Stimulated activated CD8-positive, alpha-beta memory T cell treated with anti-CD3 and anti-CD28 coated beads, Interleukin-7, amount 100 ng/mL, for 48 hours (primary cell): ENCODE measurements around the gene MRTFB.

Source experiments
- DNase-seq, 2 donors: peaks; one replicate each; pipeline ENCODE4 v3.0.0-alpha.2; 2020; ENCODE audit warnings: low read depth in 1 of 2; ENCODE audit errors: extremely low read depth in 1 of 2

MRTFB gene

DNA sequence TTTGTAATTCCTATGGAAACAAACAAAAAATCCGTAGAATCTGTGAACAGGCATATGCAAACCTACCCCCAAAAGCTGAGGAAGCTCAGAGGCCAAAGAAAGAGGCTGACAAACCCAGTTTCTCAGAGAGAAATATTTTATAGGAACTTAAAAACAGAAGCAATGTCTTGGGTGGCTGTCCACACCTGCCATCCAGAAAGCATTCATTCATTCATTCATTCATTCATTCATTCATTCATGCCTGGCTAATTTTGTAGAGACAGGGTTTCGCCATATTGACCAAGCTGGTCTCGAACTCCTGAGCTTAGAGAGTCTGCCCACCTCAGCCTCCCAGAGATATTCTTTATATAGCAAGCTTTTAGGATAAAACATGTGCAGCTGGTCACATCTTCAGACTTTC is 154.3 kb downstream of the MRTFB start:
- DNase-seq = no peak

DNA sequence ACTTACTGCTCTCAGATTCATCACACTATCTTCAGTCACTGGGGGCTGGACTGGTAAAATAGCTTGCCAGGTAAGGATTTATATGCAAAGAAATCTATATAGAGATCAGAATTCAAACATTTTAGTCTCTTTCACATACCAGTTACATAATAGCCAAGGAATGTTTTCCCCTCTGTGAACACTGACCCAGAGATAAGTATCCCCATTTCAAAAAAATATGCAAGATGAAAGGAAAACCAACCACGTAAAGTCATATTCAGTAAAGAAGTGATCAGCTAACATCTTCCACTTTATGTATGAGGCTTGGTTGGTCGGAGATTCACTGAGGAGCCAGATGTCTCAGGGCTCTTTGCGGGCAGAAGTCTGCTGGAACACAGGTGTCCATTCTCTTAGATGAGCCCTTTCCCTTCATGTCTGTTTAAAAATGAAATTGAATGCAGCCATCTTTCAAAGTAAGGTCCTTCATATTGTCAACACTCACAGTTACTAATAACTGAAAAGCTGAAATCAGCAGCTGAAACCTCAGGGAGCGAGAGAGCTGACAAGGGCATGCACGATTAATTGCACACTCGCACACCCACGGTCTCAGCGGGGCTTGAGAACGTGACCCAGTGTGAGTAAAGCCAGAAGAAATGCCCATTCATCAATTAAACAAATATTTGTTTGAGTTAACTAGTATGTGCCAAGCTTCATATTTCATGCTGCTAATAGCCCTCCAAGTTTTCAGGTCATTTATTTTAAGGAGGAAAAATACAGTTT is 161.2 kb downstream of the MRTFB start:
- DNase-seq = no peak

DNA sequence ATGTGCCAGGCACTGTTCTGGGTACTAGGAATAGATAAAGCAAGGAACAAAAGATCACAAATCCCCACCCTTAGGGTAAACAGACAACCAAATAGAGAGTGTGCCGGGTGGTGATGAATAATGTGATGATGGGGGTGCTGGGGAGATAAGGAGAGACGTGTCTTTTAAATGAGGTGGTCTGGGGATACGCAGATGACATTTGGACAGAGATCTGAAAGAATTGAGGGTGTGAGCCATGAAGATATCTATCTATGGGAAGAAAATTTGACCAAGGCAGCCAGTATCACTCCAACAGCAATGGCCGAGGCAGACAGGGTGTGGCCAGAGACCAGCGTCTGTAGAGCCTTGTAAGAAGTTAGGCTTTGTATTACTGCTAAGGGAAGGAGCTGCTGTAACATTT is 165.3 kb downstream of the MRTFB start:
- DNase-seq = no peak

DNA sequence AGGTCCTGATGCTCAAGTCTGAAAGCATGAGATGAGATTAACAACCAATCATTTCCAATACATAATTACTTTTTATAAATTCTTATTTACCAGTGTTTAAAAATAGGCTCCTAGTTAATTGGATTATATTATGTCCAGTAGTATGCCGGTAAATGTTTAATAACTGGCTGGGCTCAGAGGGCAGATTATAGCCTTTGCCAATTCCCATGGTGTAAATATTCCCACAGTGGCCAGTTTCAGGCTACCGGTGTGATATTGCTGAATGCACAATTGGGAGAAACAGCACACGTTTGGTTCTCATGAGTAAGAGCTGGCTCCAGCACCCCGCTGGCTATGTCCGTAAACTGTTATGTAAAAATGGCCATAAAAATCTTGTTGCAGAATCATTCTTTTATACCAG is 167.6 kb downstream of the MRTFB start:
- DNase-seq = no peak

DNA sequence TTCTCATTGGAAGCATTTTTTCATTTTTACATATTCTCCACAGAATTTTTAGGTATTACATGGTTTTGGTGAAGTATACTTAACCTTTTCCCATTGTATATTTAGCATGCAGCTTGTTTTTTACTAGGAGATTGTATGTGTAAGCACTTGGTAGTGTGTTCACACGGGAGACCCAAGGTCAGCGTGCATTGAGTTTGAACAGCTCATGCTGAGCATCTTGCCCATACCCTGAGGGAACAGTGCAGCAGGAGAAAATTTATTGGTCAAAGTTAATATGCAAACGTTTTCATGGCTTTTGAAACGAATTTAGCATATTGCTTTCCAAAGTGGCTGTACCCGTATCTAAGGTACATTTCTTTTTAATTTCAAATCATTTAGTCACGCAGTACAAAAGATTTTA is 168.7 kb downstream of the MRTFB start:
- no peak for DNase-seq

DNA sequence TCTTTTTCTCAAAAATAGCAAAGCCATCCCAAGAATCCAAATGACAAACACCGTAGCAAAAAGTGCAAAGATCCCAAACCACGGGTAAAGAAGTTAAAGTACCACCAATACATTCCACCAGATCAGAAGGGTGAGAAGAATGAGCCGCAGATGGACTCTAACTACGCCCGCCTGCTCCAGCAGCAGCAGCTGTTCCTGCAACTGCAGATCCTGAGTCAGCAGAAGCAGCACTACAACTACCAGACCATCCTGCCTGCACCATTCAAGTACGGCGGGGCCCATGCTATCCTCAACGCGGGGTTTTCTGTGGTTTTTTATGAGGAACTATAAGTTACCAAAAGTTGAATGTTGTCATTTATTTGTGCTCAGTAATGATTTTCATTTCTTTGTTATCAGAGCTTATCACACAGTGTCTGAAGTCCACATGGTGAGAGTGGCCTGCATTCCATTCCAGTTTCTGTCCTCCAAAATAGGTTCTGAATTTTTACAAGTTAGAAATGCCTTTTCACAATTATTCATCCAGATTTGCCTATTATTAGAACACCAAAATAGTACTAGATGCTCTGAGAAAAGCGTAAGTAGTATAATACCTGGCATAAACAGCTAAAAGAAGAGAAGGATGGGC is 169.2 kb downstream of the MRTFB start:
- DNase-seq = no peak

DNA sequence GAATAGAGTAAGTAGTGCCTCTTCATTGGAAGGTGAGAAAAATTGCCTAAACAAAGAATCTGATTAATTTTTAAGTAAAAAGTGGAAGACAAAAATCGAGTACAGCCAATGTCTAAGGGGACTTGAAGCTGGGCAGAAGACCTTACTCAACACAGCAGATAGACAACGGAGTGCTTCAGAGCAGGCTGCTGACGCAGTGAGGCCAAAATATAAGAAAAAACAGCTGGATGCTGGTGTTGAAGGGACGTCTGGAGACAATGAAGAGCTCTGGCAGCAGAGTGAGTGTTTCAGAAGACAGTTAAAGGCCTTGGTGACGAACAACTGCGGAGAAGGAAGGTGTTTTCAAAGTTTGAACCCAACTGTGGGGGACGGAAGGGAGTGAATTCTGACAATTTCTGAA is 169.8 kb downstream of the MRTFB start:
- DNase-seq = no peak

DNA sequence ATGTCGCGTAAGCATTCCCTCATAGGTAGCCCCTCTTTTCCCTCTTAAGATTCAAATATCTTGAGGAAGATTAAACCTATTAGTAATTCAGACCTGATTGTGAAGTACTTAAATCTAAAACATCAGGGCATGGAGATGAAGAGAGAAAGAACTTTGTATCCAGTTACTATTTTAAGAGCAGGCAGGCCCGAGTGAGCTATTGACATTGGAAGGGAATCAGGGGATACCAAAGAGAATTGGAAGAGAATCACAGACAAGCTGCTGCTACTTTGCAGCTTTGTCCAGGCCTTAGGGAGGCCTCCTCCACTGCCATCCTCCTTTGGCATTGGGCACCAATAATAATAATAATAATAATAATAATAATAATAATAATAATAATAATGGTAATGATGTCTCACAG is 170.5 kb downstream of the MRTFB start:
- DNase-seq = no peak

DNA sequence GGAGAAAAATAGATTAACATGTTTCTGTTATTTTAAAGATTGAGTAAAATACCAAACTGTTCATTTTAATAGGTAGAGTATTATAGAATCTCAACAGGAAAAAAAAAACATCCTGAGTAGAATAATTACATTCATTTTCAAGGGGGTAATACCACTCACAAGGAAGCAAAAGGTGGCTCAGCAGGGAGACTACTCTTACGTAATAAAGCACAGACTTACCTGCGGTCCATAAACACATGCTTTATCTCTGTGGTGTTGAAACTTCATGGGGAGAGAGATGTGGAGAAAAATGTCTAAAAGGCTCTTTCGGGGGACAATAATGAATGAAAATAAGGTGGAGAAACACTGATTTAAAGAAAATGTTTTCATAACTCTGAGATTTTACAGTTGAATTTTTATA is 171.7 kb downstream of the MRTFB start:
- DNase-seq = no peak

DNA sequence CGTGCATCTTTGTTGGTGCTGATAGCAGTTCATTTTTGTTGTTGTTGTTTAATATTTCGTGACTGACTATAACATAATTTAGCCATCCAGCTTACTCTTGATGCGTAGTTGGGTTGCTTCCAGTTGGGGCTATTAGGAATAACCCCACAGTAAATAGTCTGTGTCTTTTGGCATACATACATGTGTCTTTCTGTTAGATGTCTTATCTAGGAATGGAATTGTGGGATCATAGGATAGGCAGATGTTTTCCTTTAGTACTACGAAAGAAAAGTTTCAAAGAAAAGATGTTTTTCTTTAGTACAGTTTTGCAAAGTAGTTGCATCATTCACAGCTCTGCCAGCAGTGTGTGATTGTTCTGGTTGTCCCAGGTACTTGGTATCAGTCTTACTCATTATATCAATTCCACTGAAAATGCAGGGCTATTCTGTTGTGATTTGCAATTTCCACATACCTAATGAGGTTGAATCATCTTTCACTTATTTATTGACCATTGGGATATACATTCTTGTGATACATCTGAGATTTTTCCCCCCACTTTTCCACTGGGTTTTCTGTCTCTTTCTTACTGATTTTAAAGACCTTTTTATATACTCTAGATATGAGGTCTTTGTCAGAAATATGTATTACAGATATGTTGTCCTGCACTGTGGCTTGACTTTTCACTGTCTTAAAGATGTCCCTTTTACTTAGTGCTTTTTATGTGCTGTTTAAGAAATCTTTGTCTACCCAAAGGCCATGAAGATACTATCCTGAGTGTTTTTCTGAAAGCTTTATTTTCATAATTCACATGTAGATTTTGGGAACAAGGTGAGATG is 173.3 kb downstream of the MRTFB start:
- no peak for DNase-seq

DNA sequence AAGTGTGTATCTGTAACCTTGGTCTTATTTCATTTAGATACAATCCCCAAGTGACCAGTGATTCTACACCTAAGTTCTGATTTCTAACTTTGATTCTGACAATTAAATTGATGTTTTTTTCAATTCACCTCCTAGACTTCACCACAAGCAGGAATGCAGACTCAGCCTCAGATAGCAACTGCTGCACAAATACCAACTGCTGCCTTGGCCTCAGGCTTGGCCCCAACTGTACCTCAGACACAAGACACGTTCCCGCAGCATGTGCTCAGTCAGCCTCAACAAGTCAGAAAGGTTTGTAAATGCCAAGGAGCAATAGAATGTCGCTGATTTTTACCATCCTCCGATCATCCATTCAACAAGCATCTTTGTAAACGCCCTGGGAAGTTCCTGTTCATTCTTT is 177.7 kb downstream of the MRTFB start:
- DNase-seq = no peak

DNA sequence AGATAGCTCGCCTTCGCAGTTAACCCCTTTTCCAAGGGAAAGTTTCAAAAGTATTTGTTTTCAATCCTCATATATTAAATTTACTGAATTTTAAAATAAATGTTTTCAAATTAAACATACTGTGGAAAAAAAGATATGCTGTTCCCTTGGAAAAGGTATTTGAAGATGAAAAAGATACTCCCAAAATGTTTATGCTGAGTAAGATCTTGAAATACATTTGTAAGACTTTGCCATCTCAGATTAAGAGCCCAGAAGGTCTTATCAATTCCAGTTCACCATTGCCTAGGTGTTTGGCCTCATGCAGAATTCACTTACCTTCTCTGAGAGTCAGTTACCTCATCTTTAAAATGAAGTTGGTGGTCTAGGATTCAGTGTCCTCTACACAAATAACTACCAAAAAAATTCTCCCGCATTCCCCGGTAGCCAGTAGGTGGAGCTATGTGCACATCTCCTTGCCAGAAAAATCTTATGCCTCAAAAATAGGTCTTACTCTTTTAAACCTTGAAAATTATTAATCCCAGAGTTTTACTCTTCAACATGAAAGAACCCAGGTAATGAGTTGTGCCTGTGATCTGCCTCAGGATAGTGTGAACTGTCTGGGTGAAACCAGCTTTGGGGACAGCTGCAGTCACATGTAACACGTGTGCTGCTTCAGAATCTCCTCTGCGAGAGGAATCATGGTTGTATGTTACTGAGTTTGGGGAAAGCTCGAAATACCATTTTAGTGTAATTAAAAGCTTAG is 178.3 kb downstream of the MRTFB start:
- DNase-seq = peak in 1 of 2 donors; percentile 18

DNA sequence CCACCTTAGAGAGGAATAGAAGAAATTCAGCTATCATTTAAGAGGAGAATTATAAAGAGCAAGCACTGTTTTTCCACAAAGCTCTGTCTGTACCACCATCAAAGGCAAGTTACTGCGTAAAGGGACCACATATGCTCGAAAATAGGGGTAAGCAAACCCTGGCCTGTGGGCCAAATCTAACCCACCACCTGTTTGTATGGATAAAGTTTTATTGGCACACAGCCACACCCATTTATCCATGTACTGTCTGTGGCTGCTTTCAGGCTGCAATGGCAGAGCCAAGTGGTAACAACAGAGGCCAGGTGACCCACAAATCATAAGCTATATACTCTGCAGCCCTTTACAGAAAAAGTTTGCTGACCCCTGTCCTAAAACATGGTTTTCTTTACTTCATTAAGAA is 180.3 kb downstream of the MRTFB start:
- DNase-seq = no peak

DNA sequence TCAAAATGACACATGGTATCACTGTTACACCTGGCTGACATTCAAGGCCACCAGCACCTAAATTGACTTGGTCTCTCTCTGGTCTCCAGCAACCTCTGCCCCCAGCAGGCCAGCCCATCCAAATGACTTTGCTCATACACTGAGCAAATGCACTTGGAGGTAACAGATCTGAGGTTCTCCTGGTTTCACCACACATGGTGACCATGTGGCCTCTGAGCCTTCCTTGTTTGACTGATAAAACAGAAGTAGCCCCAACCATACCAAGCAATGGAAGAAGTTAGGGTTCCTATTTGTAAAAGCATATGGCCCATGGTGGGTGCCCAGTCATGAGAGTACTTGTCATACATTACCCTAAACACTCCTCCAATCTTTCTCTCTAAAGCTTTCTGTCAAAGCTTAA is 181.7 kb downstream of the MRTFB start:
- no peak for DNase-seq

DNA sequence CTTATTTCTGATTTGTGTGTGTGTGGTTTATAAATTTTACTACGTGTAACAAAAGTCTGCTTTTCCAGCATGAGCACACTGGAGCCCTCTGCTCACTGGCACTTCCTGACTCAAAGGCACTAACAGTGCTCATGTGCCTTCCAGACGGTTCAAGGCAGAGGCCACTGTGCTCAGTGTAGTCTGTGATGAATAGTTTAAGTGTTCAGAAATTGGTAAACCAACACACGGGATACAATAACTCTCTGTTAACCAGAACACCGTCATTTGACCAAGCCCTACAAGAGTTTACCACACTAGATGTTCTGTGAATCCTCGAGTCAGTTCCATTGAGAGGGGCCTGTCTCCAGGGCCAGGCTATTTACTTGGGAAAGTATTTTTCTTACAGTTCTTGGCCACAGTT is 191.9 kb downstream of the MRTFB start:
- no peak for DNase-seq

DNA sequence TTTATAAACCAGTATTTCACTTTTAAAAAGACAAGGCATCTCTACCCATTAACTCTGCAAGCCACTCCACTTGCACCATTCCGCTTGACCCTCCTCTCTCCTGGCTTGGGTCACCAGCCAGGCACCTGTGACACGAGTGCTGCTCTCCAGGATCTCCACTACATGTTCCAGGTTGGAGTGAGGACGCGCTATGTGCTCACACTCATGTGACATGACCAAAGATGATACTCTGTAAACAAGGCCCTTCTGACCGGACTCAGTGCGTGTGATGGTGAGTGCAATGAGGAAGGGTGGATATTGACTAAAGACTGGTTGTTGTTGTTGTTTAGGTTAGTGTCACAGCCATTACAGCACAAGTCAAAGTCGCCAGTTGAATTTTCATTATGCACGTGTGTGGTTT is 192.7 kb downstream of the MRTFB start:
- DNase-seq = no peak

DNA sequence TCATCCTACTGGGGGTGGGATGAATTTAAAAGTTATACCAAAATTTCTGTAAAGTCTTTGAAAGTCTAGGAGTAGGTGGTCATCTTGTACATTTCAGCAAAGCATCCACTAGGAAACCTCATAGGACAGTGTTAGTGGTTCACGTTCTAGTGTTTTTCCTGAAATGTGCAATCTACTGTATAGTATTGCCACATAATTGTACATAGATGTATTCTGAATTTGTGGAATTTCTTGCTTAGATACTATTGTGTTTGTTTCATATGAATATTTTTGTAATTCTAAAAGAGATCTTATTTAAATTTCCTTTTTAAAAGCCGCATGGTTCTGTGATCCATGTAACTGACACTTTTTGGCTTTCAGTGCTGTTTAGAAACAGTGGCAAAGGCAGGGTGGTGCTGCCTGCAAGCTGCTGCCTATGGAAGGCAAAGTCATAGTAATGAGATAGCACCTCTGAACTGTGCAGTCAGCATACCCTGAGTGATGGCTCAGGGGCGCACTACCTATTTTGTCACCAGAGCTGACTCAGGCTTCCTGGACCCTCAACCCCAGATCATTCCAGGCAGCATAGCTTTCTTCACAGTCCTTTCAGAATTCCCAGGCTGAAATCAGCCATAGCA is 193.3 kb downstream of the MRTFB start:
- DNase-seq = no peak

DNA sequence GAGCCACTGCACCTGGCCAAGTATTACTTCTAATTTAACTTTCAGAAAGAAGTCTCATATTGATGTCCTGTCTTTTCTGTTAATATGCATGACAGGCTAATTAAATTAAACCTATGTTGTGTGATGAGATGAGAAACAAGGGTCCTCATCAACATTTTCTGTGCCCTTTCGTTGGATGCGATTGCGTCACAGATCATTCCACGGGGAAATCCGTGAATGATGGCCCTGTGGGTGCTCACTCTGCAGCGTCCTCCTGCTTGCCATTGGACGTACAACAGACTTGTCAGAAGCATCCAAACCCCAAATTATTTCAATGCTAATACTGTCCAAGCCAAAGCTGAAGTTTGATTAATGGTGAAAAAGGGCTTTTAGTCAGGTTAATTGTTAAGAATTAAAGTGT is 197.0 kb downstream of the MRTFB start:
- DNase-seq = no peak

DNA sequence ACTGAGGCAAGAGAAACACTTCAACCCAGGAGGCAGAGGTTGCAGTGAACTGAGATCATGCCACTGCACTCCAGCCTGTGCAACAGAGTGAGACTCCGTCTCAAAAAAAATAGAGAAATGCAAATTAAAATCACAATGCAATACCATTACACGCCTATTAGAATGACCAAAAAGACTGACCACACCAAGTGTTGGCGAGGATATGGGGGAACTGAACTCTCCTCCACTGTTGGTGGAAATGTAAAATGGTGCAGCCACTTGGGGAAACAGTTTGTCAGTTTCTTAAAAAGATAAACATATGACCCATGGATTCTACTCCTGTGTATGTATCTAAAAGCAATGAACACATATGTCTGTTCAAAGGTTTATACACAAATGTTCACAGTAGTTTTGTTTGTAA is 204.8 kb downstream of the MRTFB start:
- DNase-seq = no peak

DNA sequence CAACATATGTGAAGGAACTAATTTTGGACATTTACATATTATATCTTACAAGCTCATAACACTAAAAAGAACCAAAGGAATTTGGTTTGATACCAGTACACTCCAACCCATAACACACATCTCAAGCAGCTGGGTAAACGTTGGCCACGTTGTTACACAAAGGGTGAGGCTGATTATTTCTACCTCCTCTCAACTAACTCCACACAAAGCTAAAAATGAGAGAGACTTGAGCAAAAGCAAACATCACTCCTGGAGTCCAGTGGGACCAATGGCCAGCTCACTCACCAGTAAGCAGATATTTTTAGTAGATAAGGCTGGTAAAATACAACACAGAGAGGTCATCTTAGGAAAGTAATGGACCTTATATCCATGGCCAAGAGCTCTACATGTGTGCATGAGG is 207.6 kb downstream of the MRTFB start:
- DNase-seq = no peak

DNA sequence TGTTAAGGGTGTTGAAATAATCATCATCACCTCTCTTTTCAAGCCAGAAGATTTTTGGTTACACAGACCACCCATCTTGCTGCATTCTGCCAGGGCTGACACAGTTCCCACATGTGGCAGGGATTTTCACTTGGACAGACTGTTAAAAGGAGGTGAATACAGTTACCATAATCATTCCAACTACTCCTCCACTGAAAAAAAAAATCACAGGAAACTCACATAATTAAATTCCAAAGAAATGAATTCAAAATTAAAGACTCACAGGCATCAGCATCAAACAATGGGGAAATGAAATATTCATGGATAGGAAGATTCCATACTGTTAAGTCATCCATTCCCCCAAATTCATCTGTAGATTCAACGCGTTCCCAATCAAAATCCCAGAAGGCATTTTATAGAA is 209.4 kb downstream of the MRTFB start:
- DNase-seq = no peak
